Muscle of back (tissue), 13 donors: Measurements from ENCODE around the gene OR51D1. TPM values are rescaled to one million over a fixed set of nuclear protein-coding genes. Genes with fewer than 3 reads are reported as not detected.

Experiments
- DNase-seq, 3 donors: peaks; one replicate each; pipeline versions ENCODE4 v3.0.0 to v3.0.0-alpha.2; 2013
- long read RNA-seq, 9 donors: transcript quantifications; one replicate each; lab custom pipeline, GENCODE V29; 2026
- polyA plus RNA-seq, 10 donors: library from polyadenylated mRNA; unstranded; fragments of 120-200 nt; gene quantifications; one replicate each; pipeline ENCODE4 v1.2.1, GENCODE V29; 2013; ENCODE audit not compliant: insufficient read length in 10 of 10

Gene OR51D1
- not detected for polyA plus RNA-seq
- long read RNA-seq, donor 1 = 0 reads
- long read RNA-seq, donor 2 = 0 reads
- long read RNA-seq, donor 3 = 0 reads
- long read RNA-seq, donor 4 = 0 reads
- long read RNA-seq, donor 5 = 0 reads
- long read RNA-seq, donor 6 = 0 reads
- long read RNA-seq, donor 7 = 0 reads
- long read RNA-seq, donor 8 = 0 reads
- long read RNA-seq, donor 9 = 0 reads

- DNase-seq = peak; percentile 58 to 78 (median 71)
Observed at GRCh38 chr11:4636962-4637661, at the start of gene OR51D1. Gene OR51D1, plus strand, starts transcription at chr11:4637477. Its CDS starts 2,314 bp downstream, at chr11:4639791.

GRCh38 chr11:4589017-4589416 is 48.3 kb upstream of the OR51D1 start:
- no peak for DNase-seq

- DNase-seq = no peak
Observed at GRCh38 chr11:4593739-4594138, 43.5 kb upstream of the OR51D1 start, which contains the start of gene OR52I1. Gene OR52I1, plus strand, starts transcription at chr11:4594039. Its CDS starts 0 bp downstream, at chr11:4594039.

DNA sequence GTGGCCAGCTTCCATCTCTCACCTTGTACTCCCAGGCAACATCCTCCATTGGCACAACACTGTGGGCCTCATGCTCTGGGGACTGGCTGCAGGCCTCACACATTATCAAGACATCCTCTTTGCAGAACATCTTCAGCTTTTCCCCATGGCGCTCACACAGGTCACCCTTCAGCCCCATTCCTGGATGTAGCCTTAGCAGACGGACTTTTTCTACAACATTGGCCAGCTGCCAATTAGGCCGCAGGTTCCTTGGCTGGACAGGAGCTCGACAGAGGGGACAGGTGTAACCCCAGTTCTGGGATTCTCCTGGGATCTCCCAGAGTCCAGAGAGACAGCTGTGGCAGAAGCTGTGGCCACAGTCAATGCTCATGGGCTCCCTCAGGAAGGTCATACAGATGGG is 32.2 kb upstream of the OR51D1 start:
- no peak for DNase-seq

DNA sequence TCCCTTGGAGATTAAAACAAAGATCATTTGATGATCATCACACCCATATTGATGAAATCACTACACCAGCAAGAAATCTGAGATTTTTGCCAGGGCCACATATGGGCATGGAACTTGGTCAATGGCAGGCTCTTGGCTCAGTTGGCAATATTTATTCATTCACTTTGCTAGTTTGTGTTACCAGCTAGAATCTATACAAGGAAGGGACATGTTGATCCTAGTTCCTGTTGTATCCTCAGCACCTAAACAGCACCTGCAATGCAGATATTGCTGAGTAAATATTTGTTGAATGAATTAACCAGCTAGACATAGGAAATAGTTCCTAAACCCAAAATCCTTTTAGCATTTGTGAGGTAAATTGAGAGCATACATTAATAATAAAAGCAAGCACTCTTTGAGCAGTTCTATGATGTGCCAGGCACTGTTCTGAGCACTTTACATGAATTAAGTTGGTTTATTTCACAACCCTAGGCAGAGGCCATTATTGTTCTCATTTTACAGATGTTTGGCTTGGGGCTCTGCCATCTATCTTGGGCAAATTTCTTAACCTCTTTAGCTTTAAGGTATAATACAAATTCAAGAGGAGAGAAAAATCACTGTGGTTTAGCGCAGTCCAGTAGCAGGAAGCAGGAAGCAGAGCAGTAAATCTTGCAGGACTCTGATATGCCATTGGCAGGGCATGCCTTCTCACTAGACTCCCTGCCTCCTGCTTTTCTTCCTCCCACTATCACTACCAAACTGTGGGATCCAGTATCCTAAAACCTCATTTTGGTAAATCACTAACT is 30.9 kb upstream of the OR51D1 start:
- DNase-seq = no peak

DNA sequence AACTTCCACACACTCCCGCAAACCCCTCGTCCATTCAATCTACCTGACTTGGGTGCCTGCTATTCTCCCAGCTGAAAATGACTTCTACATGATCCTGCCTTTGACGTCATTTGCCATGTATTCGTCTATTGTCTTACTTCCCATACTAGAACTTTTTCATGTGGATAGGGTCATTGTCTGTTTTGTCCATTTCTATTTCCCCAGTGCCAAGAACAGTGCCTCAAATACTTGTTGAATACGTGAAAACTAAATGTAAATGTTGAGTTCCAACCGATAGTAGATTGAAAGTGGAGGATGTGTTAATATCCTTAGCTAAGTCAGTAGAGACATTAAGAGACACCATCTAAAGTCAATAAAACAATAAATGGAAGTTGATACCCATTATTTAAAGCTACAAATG is 30.2 kb upstream of the OR51D1 start:
- peak in 1 of 3 donors; percentile 9 for DNase-seq

DNA sequence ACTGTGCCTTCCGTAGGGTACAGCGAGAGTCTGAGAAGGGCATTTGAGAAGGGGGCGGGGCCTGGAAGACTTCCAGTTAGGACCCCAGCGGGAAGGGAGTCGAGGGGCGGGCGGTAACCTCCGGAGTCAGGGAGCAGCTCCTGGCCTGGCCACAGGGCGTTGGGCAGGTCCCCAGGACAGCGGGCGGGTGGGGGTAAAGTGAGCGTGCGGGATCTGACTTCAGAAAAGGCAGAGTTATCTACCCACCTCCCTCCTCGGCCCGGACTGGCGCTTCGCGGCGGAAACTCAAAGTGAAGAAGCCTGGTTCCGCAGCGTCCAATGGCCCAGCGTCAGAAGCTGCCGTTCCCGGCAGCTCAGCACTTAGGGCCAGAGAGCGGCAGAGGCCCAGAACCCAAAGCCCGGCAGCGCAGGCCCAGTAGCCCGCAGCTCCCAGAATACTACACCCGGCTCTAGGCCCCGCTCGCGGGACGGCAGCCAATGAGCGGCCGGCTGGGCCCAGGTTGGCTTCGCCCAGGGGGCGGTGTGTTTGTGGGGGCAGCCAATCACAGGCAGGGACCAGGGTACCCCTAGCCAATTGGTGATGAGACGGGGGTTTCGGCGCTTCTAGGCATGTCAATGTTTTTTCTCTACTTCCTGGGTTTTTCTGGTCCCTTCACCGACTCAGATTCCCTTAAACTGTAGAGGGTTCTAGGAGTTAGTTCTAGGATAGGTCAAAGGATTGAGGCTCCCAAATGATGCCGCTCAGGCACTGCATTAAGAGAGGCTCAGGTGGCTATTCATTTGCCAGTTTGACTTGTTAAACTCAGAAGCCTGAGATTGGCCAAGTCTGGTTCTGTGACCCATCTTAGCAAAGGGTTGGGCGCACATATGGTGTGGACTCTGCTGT is 29.3 kb upstream of the OR51D1 start, which contains the start of gene TRIM68:
Gene TRIM68, minus strand, starts transcription at position 451 of the 886 bp plus-strand sequence. CDS start 2,727 bp downstream, outside the sequence.
- peak; percentile 94 to 97 (median 95) for DNase-seq

DNA sequence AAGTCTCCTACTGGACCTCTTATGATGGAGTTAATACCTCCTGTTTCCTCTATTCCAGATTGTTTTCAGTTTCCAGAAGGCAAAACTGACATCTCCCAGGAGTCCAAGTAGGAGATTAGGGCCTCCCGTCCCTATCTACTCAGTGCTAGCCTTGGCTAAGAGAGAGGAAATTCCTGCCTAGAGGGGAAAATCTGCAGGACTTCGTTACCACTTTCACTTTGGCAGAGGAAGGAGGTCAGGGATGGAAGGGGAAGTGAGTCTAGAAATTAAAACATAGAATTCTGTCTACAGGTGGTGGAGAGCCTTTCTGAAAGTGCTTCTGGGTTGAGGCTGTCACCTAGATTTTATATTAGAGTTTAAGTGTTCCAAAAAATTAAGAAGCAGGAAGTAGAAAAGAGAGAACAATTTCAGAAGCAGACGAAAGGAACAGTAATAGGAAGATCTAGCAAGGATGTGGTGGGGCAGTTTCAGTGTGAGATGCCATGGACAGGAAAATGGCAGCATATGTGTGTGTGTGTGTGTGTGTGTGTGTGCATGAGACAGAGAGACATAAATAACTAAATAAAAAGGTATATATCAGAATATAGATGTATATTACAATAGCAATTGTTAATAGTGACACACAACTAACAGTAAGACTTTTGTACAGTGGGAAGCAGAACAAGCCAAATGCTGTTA is 26.9 kb upstream of the OR51D1 start:
- DNase-seq = no peak

DNA sequence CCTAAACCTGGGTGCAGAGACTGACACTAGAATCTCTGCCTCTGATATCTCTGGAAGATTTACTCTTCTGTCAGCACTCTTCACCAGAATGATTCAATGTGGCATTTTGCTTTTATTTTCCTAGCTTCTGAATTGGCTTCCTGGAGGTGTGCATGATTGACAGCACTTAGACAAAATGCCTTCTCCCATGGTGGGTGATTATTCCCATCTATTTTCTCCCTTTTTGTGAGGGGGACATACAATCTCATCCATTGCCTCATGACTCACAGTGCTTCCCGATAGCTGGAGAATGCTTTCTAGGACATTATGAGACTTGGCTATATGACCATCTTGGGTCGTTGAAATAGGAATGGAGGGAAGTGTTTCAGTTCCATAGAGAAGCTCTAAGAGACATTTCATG is 25.3 kb upstream of the OR51D1 start:
- DNase-seq = no peak

GRCh38 chr11:4615856-4616444 is 21.3 kb upstream of the OR51D1 start:
- no peak for DNase-seq

- DNase-seq = no peak
Observed at GRCh38 chr11:4619514-4619913, 17.8 kb upstream of the OR51D1 start.

DNA sequence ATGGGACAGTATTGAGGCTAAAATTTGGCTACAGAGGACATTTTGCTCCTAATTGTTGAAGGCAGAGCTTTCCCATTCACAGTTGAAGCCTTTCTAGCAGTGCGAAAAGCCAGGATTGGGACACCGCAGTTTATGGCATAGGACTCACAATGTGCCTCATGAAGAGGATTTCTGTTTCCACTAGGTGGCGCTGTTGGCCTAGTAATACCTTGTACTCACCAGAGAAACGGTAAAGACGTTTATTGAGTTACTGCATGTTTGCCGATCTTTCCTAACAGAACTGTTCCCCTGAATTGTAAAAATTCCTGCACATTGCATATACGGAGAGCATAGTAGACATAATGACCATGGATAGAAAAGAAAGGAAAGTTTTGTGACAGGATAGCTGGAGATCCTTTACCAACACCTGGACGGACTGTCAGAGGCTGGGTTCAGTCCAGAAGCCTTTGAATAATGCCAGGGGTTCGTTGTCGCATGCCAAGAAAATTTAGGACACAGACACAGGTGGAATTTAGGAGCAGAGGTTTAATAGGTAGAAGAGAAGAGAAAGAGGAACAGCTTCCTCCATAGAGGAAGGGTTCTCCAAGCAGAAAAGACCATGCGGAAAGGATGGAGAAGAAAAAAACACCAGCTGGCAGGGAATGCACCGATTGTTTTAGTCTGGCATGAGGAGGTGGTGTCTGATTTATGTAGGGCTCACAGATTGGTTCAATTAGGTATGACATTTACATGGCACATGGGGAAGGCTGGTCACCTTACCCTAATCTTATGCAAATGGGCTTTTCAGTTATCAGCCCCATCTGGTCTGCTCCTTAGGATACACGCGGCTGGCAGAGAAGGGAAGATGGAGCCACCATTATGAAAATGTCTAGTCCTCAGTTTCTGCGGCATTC is 10.8 kb upstream of the OR51D1 start:
- DNase-seq = peak; percentile 41 to 55 (median 43)

DNA sequence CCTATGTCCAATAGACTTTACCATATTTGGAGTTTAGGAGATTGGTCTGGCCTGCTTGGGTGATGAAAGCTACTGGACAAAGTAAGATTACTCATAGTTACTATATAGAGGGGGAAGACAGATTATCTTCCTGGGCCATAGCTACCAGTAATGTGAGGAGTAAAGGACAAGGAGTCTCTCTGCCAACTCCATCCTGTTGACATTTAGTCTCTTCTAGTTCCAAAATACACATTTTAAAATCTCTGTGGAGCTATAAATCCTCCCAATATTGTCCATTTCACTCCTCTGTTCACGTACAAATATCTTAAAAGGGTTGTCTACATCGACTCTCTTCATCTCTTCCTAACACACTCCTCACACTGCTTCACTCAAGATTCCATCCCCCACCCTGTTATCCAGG is 1.1 kb upstream of the OR51D1 start:
- no peak for DNase-seq

DNA sequence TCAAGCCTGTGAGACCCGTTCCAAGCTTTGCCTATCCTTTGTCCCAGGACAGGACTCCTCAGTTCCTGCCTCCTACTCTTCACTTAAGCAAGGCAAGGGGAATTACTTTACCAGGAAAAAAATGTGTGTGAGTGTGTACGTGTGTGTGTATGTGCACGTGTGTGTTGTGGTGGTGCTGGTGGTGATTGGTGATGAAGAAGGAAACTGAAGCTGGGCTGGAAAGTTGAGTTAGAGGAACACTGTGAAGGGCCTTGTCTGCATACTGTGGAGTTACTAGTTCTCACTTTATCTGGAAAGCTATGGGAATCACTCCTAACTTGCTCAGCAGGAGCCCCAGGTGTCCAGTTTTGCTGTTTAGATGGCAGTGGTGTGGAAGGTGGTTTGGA is 378 bp downstream of the OR51D1 start:
- no peak for DNase-seq

DNA sequence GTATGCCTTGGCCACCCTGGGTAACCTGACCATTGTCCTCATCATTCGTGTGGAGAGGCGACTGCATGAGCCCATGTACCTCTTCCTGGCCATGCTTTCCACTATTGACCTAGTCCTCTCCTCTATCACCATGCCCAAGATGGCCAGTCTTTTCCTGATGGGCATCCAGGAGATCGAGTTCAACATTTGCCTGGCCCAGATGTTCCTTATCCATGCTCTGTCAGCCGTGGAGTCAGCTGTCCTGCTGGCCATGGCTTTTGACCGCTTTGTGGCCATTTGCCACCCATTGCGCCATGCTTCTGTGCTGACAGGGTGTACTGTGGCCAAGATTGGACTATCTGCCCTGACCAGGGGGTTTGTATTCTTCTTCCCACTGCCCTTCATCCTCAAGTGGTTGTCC is 2.7 kb downstream of the OR51D1 start:
- no peak for DNase-seq

DNA sequence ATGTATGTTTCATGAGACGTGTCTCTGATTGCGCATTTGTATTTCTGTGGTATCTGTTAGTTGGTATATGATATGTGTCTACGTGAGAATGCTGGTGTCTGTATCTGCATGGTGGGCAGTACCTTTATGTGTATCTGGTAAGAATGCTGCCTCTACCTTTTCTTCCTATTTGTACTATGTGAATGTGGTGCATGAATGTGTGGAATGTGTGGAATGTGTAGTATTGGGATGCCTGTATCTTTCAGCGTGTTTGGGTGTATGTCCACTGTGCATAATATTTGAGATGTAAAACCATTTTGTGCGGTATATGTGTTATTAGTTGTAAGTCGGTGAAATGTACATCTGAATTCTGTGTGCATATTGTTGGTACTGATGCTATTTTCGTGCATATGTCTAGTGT is 4.2 kb downstream of the OR51D1 start:
- no peak for DNase-seq

DNA sequence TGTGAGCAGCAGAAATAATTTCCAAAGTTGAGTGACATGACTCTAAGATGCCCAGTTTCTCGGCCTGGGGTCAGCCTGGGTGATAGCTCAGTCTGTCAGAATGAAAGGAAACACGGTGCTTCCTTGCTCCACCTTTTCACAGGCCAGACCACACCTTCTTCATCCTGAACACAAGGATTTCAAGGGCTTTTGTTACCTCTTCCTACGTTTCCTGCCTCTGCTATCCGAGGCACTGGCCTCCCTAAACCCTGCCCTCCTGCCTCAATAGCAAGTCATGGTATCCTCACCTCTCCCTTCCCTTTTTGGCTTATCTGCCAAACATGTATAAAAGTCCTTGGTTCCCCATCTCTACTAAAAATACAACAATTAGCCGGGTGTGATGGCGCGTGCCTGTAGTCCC is 4.8 kb downstream of the OR51D1 start:
- DNase-seq = no peak

DNA sequence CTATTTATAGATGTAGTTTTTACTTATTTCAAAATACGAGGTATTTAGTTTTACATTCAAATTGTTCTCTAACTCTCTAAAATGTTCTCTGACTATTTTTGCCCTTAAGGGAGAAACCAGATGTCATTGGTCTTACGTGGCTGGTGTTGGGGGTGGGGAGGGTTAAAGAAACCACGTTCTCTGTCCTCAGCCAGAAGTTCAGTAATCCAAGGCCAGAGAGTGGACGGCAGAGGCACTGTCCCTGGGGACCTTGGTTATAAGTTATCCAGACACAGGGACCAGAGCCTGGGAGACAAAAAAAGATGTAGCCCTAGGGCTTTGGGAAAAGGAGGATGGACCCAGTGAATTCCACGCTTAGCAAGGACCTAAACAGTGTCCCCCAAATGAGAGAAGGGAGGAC is 5.8 kb downstream of the OR51D1 start:
- DNase-seq = peak in 1 of 3 donors; percentile 29

- no peak for DNase-seq
Observed at GRCh38 chr11:4643682-4644081, 6.4 kb downstream of the OR51D1 start, which contains the start of gene OR51E1. Gene OR51E1, plus strand, starts transcription at chr11:4643982. Its CDS starts 8,545 bp downstream, at chr11:4652527.
